Gastroesophageal sphincter (tissue), 3 donors: Measurements from ENCODE around the gene RAB6A.

Experiments used
- EP300 ChIP-seq: sonication (generic); formaldehyde crosslinking; IDR thresholded peaks from one replicate; pipeline ENCODE4 v1.6.1; 2017; ENCODE audit warnings: antibody characterized with exemption, mild to moderate bottlenecking
- POLR2A ChIP-seq, 2 donors: fragments of 450-650 bp; IDR thresholded peaks; one replicate each; pipeline ENCODE4 v1.6.1; 2017; ENCODE audit warnings: antibody characterized with exemption in 2 of 2, mild to moderate bottlenecking in 2 of 2, moderate library complexity in 1 of 2
- POLR2AphosphoS5 ChIP-seq: sonication (generic); formaldehyde crosslinking; IDR thresholded peaks from one replicate; pipeline ENCODE4 v1.6.1; 2017; ENCODE audit warnings: antibody characterized with exemption
- TF ChIP-seq, protein P1 (sequence below), 4 experiments: fragments of 200-600 bp in 2 of 4; fragments of 450-650 bp in 2 of 4; sonication (generic) in 1 of 4; IDR thresholded peaks; one replicate each; pipeline ENCODE4 v1.5.1; 2017 to 2019; ENCODE audit warnings: antibody characterized with exemption in 4 of 4, mild to moderate bottlenecking in 2 of 4, moderate library complexity in 2 of 4

DNA sequence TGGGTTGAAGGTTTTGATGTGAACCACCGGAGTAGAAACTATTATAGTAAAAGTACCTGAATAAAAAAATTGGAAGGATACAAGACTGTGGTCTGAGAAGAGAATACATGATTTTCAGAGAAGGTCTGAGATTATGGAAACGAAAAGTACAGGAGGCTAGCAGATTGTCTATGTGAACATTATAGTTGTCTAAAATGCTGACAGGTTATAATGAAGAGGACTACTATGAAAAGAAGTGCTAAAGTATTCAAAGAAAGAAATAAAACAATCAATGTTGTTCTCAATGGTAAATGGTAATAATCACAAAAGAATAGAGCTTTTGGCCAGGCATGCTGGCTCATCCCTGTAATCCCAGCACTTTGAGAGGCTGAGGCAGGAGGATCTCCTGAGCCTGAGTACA lies 34.0 kb downstream of the RAB6A start:
- TF ChIP-seq, protein P1, sequence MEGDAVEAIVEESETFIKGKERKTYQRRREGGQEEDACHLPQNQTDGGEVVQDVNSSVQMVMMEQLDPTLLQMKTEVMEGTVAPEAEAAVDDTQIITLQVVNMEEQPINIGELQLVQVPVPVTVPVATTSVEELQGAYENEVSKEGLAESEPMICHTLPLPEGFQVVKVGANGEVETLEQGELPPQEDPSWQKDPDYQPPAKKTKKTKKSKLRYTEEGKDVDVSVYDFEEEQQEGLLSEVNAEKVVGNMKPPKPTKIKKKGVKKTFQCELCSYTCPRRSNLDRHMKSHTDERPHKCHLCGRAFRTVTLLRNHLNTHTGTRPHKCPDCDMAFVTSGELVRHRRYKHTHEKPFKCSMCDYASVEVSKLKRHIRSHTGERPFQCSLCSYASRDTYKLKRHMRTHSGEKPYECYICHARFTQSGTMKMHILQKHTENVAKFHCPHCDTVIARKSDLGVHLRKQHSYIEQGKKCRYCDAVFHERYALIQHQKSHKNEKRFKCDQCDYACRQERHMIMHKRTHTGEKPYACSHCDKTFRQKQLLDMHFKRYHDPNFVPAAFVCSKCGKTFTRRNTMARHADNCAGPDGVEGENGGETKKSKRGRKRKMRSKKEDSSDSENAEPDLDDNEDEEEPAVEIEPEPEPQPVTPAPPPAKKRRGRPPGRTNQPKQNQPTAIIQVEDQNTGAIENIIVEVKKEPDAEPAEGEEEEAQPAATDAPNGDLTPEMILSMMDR (IDR thresholded peaks at IDR 0.05), result no peak
- TF ChIP-seq POLR2A (IDR thresholded peaks at IDR 0.05) (no peak), POLR2AphosphoS5 (no peak), EP300 (no peak)
